Iris pigment epithelial cell (primary cell): ENCODE measurements around the gene ZCCHC24.
"Not testable (repeated sequence)": the region's sequence is repeated elsewhere in the genome, so short reads cannot be mapped to it uniquely, and the experiment has no call there.

ENCODE experiments used
- DNase-seq: peaks from one replicate; pipeline ENCODE4 v3.0.0-alpha.2; 2011; ENCODE audit warnings: low read depth

Gene ZCCHC24

GRCh38 chr10:79346012-79346340 lies 99.4 kb downstream of the ZCCHC24 start:
- no peak for DNase-seq

- DNase-seq, result no peak
These were observed 100.0 kb downstream of the ZCCHC24 start for GRCh38 chr10:79345241-79346011.

- no peak for DNase-seq
These were observed 100.8 kb downstream of the ZCCHC24 start for GRCh38 chr10:79344502-79345195.

GRCh38 chr10:79342811-79343561 lies 102.4 kb downstream of the ZCCHC24 start:
- no peak for DNase-seq

GRCh38 chr10:79342295-79342761 lies 103.1 kb downstream of the ZCCHC24 start:
- no peak for DNase-seq

GRCh38 chr10:79340646-79341244 lies 104.7 kb downstream of the ZCCHC24 start:
- no peak for DNase-seq

- no peak for DNase-seq
These were observed 106.2 kb downstream of the ZCCHC24 start for GRCh38 chr10:79339266-79339665.

GRCh38 chr10:79337783-79338469 lies 107.5 kb downstream of the ZCCHC24 start:
- DNase-seq, result not testable (repeated sequence)

- no peak for DNase-seq
These were observed 108.7 kb downstream of the ZCCHC24 start for GRCh38 chr10:79336739-79337138.

GRCh38 chr10:79336276-79336675 lies 109.1 kb downstream of the ZCCHC24 start:
- DNase-seq, result no peak

- no peak for DNase-seq
These were observed 109.8 kb downstream of the ZCCHC24 start for GRCh38 chr10:79335470-79336235.

GRCh38 chr10:79335094-79335469 lies 110.3 kb downstream of the ZCCHC24 start:
- DNase-seq, result no peak

GRCh38 chr10:79334573-79334972 lies 110.9 kb downstream of the ZCCHC24 start:
- DNase-seq, result no peak

- peak; percentile 71 for DNase-seq
These were observed 111.9 kb downstream of the ZCCHC24 start for GRCh38 chr10:79333513-79333912.

GRCh38 chr10:79332610-79333315 lies 112.7 kb downstream of the ZCCHC24 start:
- not testable (repeated sequence) for DNase-seq
